ENCODE results near the gene COPS2.
"Not testable (repeated sequence)": the region's sequence is repeated elsewhere in the genome, so short reads cannot be mapped to it uniquely, and the experiment has no call there.

COPS2 gene

DNA sequence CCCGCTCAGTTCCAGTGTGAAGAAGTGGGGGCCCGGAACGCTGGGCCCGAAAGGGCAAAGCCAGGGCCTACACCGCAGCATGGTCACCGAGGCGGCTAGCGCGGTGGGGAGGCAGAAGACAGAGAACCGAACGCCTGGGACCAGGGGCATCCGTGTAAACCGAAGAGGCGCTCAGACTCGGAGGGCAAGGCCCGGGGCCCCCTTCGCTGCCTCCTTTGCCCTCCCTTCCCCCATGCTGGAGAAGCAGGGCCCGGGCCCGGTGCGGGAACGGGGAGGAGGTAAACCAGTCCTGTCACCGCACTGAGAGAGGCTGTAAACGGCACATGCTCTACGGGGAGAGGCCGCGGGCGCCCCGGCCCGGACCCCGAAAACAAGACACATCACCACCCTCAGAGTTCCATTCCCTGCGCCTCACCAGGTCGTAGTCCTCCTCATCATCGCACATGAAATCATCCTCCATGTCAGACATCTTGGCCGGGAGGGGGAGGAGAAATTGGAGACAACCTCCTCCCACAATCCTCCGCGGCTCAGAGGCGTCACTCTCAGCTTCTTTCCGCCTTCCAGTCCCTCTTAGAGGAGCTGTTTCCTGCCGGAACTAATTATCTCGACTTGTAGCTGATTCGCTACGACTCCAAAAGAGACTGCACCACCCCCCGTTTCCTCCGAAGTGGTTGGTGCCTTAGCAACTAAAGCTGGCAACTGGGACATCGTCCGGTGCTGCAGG lies at the start of gene COPS2:
TSS of gene COPS2 (minus strand) at position 490 of the 724 bp plus-strand sequence. CDS start at position 469, 21 bp downstream.
- H3K4me3 ChIP-seq = peak within 1 kb of the TSS; percentile 78 to 98 (median 85)
- peak within 1 kb of the TSS; percentile 64 to 98 (median 93) for H3K27ac ChIP-seq

DNA sequence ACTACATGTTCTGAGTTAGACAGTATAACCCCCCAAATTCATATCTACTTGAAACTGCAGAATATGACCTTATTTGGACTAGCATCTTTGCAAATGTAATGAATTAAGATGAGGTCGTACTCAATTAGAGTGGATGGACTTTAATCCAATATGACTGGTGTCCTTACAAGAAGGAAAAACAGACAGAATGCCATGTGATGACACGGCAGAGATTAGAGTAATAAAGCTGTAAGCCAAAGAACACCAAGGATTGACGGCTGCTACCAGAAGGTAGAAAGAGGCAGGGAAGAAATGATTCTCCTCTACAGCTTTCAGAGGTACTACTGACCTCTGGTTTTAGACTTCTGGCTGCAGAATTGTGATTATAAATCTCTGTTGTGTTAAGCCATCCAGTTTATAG lies 44.9 kb upstream of the COPS2 start:
- Histone ChIP-seq H3K4me3 (no peak overlapping the region), H3K27ac (no peak overlapping the region)

DNA sequence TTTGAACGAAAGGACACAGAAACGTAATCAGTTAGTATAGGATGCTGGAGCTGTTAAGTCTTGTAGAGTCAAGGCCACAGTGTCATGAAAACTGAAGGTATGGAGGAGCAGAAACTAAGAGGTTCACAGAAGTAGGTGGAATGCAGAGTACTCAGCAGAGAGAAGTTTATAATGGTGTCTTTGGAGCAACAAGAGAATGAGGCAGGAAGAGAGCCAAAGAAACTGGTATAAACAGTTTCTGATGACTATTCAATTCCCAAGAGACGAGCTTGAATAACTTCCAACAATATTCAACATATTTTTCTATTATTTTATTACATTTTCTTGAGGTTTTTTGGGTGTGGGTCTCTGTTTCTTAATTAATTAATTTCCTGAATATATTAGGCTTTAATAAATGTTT lies 44.3 kb upstream of the COPS2 start:
- H3K4me3 ChIP-seq = no peak overlapping the region

DNA sequence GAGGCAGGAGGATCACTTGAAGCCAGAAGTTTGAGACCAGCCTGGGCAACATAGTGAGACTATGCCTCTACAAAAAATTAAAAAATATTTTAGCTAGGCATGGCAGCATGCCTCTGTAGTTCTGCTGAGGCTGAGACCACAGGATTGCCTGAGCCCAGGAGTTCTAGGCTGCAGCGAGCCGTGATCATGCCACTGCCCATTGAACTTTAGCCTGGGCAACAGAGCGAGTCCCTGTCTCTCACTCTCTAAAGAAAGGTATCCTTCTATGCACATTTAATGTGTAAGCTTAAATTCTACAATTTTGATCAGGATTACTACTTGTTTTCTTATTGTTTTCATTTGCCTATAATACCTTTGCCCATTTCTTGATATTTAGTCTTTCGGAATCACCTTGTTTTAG lies 41.5 kb upstream of the COPS2 start:
- no peak overlapping the region for H3K27ac ChIP-seq
- H3K4me3 ChIP-seq = no peak overlapping the region

More for the DNA sequence above, 44.3 kb upstream of the COPS2 start:
- H3K27ac ChIP-seq = no peak overlapping the region

DNA sequence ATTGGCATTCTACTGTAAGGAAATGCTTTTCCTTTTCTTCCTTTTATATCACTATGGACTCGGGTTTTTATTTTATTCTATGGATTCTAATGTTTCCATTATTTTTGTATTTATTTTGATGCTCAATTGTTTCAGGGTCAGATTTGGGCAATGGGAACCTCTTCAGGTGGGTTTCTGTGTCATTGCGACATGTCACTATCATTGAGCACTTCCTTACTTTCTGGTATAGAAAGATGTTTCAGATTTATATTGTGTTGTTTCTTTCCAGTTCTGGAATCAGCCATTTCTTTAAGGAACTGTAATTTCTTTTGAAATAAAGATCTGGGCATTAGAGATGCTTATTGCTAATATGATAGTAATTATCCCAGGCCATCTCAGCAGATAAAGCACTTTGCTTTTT lies 36.5 kb upstream of the COPS2 start:
- H3K4me3 ChIP-seq = no peak overlapping the region
- no peak overlapping the region for H3K27ac ChIP-seq

DNA sequence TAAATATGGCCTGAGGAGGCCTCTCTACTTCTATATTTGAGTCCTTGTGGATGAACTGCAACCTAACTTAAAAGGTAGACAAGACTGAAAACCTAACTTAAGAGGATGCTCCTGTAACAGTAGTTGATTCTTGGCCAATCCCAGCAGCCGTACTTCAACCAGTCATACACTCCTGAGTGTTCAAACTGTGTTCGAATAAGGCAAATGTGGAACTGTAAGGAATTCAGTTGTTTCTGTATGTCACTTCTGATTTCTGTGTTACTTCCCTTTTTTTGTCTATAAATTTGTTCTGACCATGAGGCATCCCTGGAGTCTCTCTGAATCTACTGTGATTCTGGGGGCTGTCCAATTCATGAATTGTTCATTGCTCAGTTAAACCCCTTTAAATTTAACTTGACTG lies 35.2 kb upstream of the COPS2 start:
- Histone ChIP-seq H3K4me3 (no peak overlapping the region), H3K27ac (no peak overlapping the region)

DNA sequence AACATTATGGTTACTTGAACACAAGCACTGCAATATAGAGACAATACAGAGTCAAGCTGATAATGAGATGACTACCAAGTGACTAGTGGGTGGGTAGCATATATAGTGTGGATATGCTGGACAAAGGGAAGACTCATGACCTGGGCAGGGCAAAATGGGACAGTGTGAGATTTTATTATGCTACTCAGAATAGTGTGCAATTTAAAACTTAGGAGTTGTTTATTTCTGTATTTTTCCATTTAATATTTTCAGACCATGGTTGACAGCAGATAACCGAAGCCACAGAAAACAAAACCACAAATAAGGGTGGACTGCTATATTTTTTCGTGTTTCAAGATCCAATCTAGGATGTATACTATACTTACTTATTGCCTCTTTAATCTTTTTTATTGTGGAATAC lies 34.2 kb upstream of the COPS2 start:
- Histone ChIP-seq H3K27ac (no peak overlapping the region), H3K4me3 (no peak overlapping the region)

DNA sequence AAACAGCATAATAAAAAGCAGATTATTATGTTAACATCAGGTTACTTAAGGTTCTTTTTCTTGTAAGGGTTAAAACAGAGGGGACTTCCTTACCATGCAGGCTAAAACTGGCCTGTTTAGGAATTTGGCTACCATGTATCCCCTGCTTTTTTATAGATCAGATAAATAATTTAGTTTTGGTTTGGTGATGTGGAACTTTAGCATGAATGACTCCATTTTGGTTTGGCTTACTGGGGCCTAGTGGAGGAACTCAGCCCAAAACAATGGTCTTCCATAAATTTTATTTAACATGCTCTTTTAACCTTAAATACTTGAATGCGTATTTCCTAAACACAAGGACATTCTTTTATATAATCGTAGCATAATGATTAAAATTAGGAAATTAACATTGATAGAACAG lies 33.5 kb upstream of the COPS2 start:
- Histone ChIP-seq H3K4me3 (no peak overlapping the region), H3K27ac (no peak overlapping the region)

DNA sequence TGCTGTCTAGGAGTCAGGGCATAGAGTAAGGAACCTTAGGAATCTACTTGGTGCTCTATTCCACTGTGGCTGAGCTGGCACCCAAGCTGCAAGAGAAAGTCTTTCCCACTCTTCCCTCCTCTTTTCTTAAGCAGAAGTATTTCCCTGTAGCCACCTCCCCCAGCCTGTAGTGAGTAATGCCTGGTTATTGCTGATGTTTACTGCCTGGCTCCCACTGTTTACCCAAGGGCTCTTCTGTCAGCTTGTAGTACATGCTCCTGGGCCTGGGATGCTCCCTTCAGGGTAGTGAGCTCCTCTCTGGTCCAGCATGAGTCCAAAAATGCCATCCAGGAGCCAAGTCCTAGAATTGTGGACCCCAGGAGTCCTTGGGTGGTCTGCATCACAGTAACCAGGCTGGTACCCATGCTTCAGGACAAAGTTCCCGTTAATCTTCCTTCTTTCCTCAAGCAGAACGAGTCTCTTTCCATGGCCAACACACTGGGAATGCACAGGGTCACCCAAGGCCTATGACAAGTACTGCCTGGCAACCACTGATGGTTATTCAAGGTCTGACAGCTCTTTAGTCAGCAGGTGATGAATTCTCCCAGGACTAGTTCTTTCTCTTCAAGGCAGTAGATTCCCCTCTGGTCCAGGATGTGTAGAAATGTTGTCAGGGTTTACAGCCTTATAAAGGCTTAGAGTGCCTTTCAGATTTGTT lies 32.3 kb upstream of the COPS2 start:
- no peak overlapping the region for H3K4me3 ChIP-seq
- H3K27ac ChIP-seq = no peak overlapping the region

DNA sequence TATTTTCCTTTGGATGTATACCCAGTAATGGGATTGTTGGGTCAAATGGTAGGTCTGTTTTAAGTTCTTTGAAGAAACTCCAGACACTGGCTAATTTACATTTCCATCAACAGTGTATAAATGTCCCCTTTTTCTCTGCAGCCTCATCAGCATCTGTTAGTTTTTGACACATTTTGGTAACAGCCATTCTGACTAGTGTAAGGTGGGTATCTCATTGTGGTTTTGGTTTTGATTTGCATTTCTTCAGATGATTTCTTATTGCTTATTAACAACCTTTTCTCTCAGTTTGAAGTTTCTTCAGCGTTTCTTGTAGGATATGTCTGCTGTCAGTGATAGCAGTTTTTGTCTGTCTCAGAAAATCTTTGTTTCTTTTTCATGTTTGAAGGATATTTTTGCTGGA lies 30.1 kb upstream of the COPS2 start:
- no peak overlapping the region for H3K4me3 ChIP-seq
- H3K27ac ChIP-seq = no peak overlapping the region

DNA sequence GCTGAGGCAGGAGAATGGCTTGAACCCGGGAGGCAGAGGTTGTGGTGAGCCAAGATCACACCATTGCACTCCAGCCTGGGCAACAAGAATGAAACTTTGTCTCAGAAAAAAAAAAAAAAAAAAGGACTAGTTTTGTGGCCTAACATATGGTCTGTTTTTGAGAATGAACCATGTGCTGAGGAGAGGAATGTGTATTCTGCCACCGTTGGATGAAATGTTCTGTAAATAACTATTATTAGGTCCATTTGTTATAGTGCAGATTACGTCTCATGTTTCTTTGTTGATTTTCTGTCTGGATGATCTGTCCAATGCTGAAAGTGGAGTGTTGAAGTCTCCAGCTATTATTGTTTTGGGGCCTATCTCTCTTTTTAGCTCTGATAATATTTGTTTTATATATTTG lies 28.3 kb upstream of the COPS2 start:
- H3K27ac ChIP-seq, H3K4me3 ChIP-seq: not testable (repeated sequence)

DNA sequence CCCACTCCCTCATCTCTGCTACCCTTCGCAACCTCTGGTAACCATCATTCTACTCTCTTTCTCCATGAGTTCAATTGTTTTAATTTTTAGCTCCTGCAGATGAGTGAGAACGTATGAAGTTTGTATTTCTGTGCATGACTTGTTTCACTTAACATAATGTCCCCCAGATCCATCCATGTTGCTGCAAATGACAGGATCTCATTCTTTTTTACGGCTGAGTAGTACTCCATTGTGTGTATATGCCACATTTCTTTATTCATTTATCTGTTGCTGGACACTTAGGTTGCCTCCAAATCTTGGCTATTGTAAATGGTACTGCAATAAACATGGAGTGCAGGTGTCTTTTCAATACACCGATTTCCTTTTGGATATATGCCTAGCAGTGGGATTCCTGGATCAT lies 26.7 kb upstream of the COPS2 start:
- no peak overlapping the region for H3K4me3 ChIP-seq
- H3K27ac ChIP-seq = no peak overlapping the region

DNA sequence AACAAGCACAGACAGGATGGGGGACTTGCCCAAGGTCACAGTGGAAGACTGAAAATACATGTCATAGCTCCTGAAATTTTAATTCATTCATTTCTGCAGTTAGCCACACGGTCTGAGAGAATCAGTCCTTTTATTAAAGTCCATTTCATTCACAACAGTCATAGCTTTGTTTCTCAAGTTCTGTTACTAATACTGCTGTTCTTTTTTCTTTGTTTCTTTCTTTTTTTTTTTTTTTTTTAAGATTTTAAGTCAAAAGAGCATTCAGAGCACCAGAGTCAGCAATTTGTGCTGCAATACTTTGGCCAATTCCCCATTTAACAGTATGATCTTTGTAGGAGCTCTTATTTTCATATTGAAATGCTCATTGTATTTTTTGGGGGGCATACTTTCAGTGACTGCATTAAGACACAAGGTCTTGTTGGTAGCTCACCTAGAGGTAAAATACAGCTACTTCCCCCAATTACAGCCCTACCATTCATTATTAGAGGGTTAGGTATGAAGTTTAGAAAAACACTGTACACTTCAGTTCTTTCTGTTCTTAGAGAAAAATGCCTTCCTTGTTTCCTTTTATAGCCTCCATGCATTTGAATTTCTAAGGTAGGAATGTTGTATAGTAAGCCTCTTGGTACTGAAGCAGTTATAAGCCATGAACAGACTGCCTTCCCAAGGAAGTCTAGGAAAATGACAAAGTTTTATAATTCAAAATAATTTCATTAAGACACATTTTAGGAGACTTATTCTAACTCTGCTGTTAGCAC lies 24.2 kb upstream of the COPS2 start:
- H3K4me3 ChIP-seq = no peak overlapping the region

DNA sequence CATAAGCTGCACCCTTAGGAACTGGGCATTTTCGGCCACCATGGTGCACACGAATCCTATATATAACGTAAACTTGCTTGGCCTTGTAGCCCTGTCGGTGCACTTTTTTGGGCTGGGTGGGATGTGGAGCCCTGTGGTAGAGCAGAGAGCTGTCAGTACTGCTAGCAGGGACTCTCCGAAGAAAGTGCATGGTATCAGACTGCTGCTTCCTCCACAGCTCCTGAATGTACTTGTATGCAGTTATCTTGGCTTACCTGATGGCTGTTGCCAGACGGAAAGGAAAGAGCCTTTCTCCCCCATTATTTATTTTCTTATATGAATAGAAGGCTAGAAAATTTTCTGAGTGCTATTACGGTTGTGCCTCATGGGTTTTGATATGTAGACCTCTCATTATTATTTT lies 23.1 kb upstream of the COPS2 start:
- no peak overlapping the region for H3K4me3 ChIP-seq
- H3K27ac ChIP-seq = no peak overlapping the region

More for the DNA sequence above, 24.2 kb upstream of the COPS2 start:
- no peak overlapping the region for H3K27ac ChIP-seq

DNA sequence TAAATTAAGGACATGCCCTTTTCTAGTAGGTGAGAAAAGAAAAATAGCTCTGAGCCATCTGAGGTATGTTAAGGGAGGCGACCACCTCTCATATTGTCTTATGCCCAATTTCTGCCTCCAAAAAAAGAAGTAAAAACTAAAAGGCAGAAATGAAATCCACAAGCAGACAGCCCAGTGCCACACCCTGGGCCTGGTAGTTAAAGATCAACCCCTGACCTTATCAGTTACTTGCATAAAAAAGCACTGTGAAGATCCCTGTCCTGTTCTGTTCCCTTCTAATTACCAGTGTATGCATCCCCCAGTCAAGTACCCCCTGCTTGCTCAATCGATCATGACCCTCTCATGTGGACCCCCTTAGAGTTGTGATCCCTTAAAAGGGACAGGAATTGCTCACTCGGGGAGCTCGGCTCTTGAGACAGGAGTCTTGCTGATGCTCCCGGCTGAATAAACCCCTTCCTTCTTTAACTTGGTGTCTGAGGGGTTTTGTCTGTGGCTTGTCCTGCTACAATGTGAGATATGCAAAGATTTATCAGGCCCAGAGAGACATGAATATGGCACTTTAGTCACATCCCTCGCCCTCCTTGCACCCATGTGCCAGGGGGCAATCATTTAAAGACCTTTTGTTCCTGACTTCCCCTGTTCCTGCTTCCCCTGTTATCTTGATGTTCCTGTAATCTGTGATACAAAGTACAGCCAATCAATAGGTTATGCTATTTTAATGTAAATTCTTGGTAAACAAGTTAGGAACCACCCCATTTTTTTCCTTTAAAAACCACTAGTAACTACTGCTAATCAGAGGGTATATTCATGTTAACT lies 20.4 kb upstream of the COPS2 start:
- H3K27ac ChIP-seq = not testable (repeated sequence)

DNA sequence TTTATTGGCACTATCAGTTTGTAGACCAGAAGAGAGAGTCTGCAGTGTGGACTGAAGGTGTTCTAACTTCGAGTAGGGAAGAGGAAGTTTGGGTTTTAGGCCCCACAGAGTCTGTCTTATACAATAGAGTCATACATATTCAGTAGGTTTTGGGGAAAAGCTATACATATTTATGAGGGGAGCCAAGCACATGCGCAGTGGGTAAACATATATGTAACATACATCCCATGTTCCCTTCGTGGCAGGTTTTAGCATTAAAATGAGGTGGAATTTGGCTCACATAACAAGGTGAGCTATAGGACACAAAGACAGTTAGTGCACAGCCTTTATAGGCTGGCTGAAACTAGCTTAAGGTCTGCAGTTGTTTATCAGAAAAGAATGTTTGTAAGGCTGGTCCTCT lies 19.5 kb upstream of the COPS2 start:
- H3K4me3 ChIP-seq = no peak overlapping the region
- no peak overlapping the region for H3K27ac ChIP-seq

More for the DNA sequence above, 20.4 kb upstream of the COPS2 start:
- H3K4me3 ChIP-seq = not testable (repeated sequence)

DNA sequence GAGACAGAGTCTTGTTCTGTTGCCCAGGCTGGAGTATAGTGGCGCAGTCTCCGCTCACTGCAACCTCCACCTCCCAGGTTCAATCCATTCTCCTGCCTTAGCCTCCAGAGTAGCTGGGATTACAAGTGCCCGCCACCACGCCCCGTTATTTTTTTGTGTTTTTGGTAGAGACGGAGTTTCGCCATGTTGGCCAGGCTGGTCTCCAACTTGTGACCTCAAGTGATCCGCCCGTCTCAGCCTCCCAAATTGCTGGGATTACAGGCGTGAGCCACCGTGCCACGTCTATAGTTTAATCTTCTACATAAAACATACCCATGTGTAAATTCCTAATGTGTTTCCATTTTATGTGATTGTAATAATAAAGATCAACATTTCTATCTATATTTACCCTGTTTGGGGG lies 16.4 kb upstream of the COPS2 start:
- peak overlapping the region in 1 of 7 experiments; percentile 68 for H3K4me3 ChIP-seq

DNA sequence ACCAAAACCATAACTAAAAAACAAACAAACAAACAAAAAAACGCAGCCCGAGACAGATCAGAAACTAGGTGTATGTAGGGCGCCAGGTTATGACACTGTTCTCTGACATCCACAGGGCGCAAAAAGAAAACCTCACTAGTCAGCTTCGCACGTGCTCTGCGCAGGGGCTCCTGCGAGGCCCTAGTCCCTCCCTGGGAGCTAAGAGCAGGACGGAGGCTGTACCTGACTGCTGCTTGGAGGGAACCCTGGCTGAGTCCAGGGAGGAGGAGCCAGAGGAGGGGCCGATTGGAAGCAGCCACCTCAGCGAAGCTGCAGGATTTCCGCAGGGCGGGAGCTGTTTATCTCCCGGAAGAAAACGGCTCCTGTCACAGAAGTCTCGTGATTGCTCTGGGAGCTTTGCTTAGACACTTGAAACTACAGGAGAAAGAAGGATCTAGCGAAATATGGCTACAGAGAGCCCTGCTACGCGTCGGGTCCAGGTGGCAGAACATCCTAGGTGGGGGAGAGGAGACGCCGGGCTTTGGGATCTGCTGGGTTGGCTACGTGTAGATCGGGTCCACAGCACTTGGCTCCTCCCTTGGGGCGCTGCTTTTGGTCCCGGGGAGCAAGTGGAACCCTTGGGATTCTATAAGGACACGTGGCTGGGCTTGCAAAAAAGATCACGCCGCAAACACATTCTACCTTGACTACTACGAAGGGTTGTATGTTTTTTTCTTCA lies 14.6 kb upstream of the COPS2 start, which contains the start of gene GALK2:
TSS of gene GALK2 (plus strand) at position 368 of the 718 bp plus-strand sequence. CDS start at position 444, 76 bp downstream.
- peak within 1 kb of the TSS; percentile 40 to 73 (median 68) for H3K4me3 ChIP-seq
- H3K27ac ChIP-seq = peak within 1 kb of the TSS in 20 of 21 experiments; percentile 72 to 92 (median 87)

More for the DNA sequence above, 16.4 kb upstream of the COPS2 start:
- no peak overlapping the region for H3K27ac ChIP-seq

DNA sequence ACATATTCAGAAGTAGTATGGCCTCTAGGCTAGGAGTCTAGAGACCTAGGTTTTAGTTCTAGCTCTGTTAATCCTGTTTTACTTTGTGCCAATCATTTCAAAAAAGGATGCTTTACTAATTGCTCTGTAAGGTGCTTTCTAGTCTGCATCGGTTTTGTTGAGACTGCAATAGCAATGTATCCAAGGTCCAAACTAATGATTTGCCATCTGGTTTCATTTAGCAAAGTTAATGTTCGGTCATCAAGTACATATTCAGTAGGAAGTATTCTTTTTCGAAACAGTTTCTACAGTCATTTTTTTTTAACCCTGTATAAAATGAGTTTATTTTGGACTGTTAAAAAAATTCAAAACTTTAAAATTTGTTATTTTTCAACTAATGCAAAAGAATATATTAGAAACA lies 12.6 kb upstream of the COPS2 start:
- Histone ChIP-seq H3K4me3 (no peak overlapping the region), H3K27ac (no peak overlapping the region)
